ENCODE measurements around the gene PATJ.
A peak's percentile ranks its signal among the peaks of the same experiment; 100 is the strongest.

The PATJ gene

DNA sequence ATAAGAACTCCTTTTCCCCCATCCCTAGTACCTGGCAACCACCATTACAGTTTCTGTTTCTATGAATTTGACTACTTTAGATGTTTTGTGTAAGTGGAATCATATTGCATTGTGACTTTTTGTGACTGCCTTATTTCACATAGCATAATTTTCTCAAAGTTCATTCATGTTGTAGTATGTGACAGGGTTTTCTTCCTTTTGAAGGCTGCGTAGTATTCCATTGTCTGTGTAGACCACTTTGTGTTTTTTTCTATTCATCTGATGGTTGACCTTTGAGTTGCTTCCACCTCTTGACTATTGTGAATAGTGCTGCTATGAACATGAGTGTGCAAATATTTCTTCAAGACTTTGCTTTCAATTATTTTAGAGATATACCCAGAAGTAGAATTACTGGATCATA is 226.6 kb downstream of the PATJ start:
- Histone ChIP-seq H3F3A (ENCODE audit: low read depth) (no peaks in the 10 kb centered on the region), H3K9me2 (replicated peaks; ENCODE audit: low read depth, low read length) (no peaks in the 10 kb centered on the region), H4K20me1 (ENCODE audit: insufficient read depth, low read length, poor library complexity, severe bottlenecking) (no peaks in the 10 kb centered on the region), H2AFZ (ENCODE audit: low read length) (no peak overlapping the region), H3K36me3 (ENCODE audit: insufficient read depth, low read length) (no peaks in the 10 kb centered on the region), H3K9me3 (ENCODE audit: insufficient read depth, low read depth, low read length) (no peaks in the 10 kb centered on the region), H3K79me2 (ENCODE audit: insufficient read depth, low read length) (no peaks in the 10 kb centered on the region), H3K4me1 (ENCODE audit: insufficient read depth, low read length, poor library complexity, severe bottlenecking) (no peaks in the 10 kb centered on the region), H3K4me2 (ENCODE audit: low read depth, low read length, poor library complexity, severe bottlenecking) (no peak overlapping the region), H3K4me3 (ENCODE audit: low read length, poor library complexity, severe bottlenecking) (no peak overlapping the region), H3K27me3 (ENCODE audit: insufficient read depth, low read length, poor library complexity, severe bottlenecking) (no peaks in the 10 kb centered on the region), H3K9ac (ENCODE audit: low read depth, low read length, poor library complexity, severe bottlenecking) (no peak overlapping the region)
- TF ChIP-seq EZH2phosphoT487 (IDR thresholded peaks at IDR 0.05; ENCODE audit: borderline replicate concordance): no peak
- TF ChIP-seq, protein P1, sequence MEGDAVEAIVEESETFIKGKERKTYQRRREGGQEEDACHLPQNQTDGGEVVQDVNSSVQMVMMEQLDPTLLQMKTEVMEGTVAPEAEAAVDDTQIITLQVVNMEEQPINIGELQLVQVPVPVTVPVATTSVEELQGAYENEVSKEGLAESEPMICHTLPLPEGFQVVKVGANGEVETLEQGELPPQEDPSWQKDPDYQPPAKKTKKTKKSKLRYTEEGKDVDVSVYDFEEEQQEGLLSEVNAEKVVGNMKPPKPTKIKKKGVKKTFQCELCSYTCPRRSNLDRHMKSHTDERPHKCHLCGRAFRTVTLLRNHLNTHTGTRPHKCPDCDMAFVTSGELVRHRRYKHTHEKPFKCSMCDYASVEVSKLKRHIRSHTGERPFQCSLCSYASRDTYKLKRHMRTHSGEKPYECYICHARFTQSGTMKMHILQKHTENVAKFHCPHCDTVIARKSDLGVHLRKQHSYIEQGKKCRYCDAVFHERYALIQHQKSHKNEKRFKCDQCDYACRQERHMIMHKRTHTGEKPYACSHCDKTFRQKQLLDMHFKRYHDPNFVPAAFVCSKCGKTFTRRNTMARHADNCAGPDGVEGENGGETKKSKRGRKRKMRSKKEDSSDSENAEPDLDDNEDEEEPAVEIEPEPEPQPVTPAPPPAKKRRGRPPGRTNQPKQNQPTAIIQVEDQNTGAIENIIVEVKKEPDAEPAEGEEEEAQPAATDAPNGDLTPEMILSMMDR (conservative IDR thresholded peaks at IDR 0.05; ENCODE audit: low read length): no peak

DNA sequence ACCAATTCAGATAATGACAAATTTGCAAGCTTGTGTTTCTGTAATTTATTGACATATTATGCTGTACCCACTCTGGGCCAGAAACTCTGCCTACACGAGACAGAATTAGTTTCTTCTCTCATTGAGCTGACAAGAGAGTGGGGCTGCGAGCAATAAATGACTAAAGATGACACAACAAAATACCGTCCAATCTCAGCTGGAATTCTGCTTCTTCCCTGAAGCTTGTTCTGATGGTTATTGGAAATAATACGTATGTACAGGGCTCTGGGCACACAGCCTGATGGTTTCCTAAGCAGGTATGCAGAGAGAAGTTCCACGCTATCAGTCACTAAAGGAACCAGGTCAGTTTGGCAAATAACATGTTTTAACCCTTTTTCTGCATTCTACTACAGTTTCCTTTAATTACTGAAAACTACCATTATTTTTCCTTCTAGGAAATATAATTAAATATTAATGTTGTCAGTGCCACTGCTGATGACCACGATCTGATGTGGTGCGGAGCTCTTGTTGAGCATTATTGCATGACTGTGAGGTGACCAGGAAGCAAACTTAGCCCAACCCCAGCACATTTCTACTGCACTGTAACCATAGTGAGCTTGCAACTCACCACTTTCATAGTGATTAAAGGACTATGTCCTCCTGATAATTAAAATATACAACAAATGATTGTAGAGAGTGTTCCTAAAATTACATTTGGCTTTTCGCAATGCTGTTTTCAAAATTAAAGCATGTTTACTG is 231.0 kb downstream of the PATJ start:
- no peaks in the 10 kb centered on the region for H3K4me1 ChIP-seq (ENCODE audit: insufficient read depth, low read length, poor library complexity, severe bottlenecking)
- H3F3A ChIP-seq (ENCODE audit: low read depth): no peaks in the 10 kb centered on the region
- no peaks in the 10 kb centered on the region for H3K27me3 ChIP-seq (ENCODE audit: insufficient read depth, low read length, poor library complexity, severe bottlenecking)
- H3K9ac ChIP-seq (ENCODE audit: low read depth, low read length, poor library complexity, severe bottlenecking): no peak overlapping the region
- no peak for TF ChIP-seq EZH2phosphoT487 (IDR thresholded peaks at IDR 0.05; ENCODE audit: borderline replicate concordance)
- TF ChIP-seq, protein P1 (conservative IDR thresholded peaks at IDR 0.05; ENCODE audit: low read length): no peak
- H3K9me3 ChIP-seq (ENCODE audit: insufficient read depth, low read depth, low read length): no peaks in the 10 kb centered on the region
- H3K79me2 ChIP-seq (ENCODE audit: insufficient read depth, low read length): no peaks in the 10 kb centered on the region
- no peaks in the 10 kb centered on the region for H4K20me1 ChIP-seq (ENCODE audit: insufficient read depth, low read length, poor library complexity, severe bottlenecking)
- H3K4me2 ChIP-seq (ENCODE audit: low read depth, low read length, poor library complexity, severe bottlenecking): no peak overlapping the region
- no peaks in the 10 kb centered on the region for H3K9me2 ChIP-seq (replicated peaks; ENCODE audit: low read depth, low read length)
- H2AFZ ChIP-seq (ENCODE audit: low read length): no peak overlapping the region
- H3K36me3 ChIP-seq (ENCODE audit: insufficient read depth, low read length): no peaks in the 10 kb centered on the region
- no peak overlapping the region for H3K4me3 ChIP-seq (ENCODE audit: low read length, poor library complexity, severe bottlenecking)

DNA sequence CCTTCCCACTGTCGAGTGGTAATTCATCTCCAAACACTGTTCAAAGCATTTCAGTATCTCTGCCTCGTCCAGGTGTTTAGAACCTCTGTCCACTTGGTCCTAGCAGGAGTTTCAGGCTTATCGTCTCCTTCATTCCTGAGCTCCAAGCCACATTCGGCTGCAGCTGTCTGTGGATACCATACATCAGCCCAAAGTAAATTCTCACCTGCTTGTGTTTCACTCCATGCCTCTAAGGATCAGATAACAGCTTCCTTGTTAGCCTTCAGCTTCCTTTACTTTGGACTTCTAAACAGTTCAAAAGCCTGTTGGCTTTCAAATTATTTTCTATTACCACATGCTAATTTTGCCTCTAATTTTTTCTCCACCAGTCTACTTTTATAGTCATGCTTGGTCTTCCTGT is 233.4 kb downstream of the PATJ start:
- Histone ChIP-seq H4K20me1 (ENCODE audit: insufficient read depth, low read length, poor library complexity, severe bottlenecking) (no peaks in the 10 kb centered on the region), H3K9me2 (replicated peaks; ENCODE audit: low read depth, low read length) (no peaks in the 10 kb centered on the region), H3K4me1 (ENCODE audit: insufficient read depth, low read length, poor library complexity, severe bottlenecking) (no peaks in the 10 kb centered on the region), H3K36me3 (ENCODE audit: insufficient read depth, low read length) (no peaks in the 10 kb centered on the region), H2AFZ (ENCODE audit: low read length) (peak overlapping the region; percentile 13; the same call in 1 of the 2 replicates), H3K79me2 (ENCODE audit: insufficient read depth, low read length) (no peaks in the 10 kb centered on the region), H3F3A (ENCODE audit: low read depth) (no peaks in the 10 kb centered on the region), H3K9ac (ENCODE audit: low read depth, low read length, poor library complexity, severe bottlenecking) (no peak overlapping the region), H3K4me3 (ENCODE audit: low read length, poor library complexity, severe bottlenecking) (no peak overlapping the region), H3K27me3 (ENCODE audit: insufficient read depth, low read length, poor library complexity, severe bottlenecking) (no peaks in the 10 kb centered on the region), H3K4me2 (ENCODE audit: low read depth, low read length, poor library complexity, severe bottlenecking) (no peak overlapping the region), H3K9me3 (ENCODE audit: insufficient read depth, low read depth, low read length) (no peaks in the 10 kb centered on the region)
- TF ChIP-seq EZH2phosphoT487 (IDR thresholded peaks at IDR 0.05; ENCODE audit: borderline replicate concordance): no peak
- TF ChIP-seq, protein P1 (conservative IDR thresholded peaks at IDR 0.05; ENCODE audit: low read length): no peak

All from Loucy (cell line).